ENCODE results near the gene LCN12.

The LCN12 gene

DNA sequence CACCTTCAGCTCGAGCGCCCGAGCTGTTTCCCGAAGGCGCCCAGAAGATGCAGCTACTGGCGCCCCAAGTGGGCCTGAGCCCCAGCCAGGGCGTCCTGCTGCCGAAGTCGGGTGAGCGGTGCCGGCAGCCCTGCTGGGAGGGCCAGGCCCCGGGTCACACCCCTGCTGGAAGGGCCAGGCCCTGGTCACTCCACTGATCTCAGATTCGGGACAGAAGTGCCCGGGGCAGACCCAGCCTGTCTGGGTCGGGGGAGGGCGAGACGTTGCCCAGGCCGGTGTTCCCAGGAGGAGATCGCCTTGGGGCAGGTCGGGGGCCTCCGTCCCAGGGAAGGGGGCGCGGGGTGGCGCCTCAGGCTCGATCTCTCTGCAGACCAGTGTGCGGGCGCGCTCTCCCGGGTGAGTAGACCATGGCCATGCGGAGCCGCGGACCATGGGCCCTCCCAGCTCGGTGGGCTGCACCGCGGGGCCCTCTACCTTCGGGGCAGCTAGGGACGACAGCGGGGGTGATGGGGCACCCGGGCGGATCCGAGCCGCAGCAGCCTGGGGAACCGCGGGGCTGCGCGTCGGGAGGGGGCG is 33.0 kb downstream of the LCN12 start:
- peaks cover 21 to 25% of the 10 kb centered on the region in 2 donors for H3K27me3 ChIP-seq (ENCODE audit: control insufficient read depth in 1 of 2, insufficient read depth in 2 of 2, low read length in 2 of 2)
- no peak overlapping the region for H3K4me3 ChIP-seq (ENCODE audit: low read length in 2 of 2)
- no peak overlapping the region for H3K27ac ChIP-seq (ENCODE audit: low read length)
- H3K9me3 ChIP-seq (ENCODE audit: control insufficient read depth in 2 of 2, low read length in 2 of 2) = no peaks in the 10 kb centered on the region
- H3K36me3 ChIP-seq (ENCODE audit: control insufficient read depth in 2 of 2, insufficient read depth in 2 of 2, low read length in 2 of 2) = no peaks in the 10 kb centered on the region
- no peak overlapping the region for H3K9ac ChIP-seq (ENCODE audit: low read length in 2 of 2)
- no peaks in the 10 kb centered on the region for H3K4me1 ChIP-seq (ENCODE audit: control insufficient read depth, insufficient read depth, low read length)

DNA sequence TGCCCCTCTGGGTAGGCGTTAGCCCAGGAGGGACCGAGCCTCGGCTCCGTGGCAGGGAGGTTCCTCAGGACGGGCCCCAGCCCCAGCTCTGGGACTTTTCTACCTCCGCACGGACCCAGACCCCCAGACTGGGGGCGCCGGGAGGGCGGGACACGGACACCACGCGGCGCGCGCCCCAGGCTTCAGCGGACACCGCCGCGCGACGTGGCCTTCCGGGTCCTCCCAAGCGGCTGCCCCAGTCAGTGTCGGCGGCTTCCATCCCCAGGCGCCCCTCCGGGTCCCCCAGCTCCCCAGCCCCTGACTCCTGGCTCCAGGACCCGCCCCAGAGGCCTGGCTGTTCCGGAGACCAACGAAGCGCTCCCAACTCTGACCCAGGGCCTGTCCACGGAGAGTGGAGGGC is 33.8 kb downstream of the LCN12 start:
- H3K9ac ChIP-seq (ENCODE audit: low read length in 2 of 2) = no peak overlapping the region
- H3K9me3 ChIP-seq (ENCODE audit: control insufficient read depth in 2 of 2, low read length in 2 of 2) = peaks cover 0 to 4% of the 10 kb centered on the region in 2 donors
- peaks cover 17 to 25% of the 10 kb centered on the region in 2 donors for H3K27me3 ChIP-seq (ENCODE audit: control insufficient read depth in 1 of 2, insufficient read depth in 2 of 2, low read length in 2 of 2)
- no peaks in the 10 kb centered on the region for H3K36me3 ChIP-seq (ENCODE audit: control insufficient read depth in 2 of 2, insufficient read depth in 2 of 2, low read length in 2 of 2)
- H3K4me1 ChIP-seq (ENCODE audit: control insufficient read depth, insufficient read depth, low read length) = no peaks in the 10 kb centered on the region
- no peak overlapping the region for H3K4me3 ChIP-seq (ENCODE audit: low read length in 2 of 2)
- H3K27ac ChIP-seq (ENCODE audit: low read length) = no peak overlapping the region

DNA sequence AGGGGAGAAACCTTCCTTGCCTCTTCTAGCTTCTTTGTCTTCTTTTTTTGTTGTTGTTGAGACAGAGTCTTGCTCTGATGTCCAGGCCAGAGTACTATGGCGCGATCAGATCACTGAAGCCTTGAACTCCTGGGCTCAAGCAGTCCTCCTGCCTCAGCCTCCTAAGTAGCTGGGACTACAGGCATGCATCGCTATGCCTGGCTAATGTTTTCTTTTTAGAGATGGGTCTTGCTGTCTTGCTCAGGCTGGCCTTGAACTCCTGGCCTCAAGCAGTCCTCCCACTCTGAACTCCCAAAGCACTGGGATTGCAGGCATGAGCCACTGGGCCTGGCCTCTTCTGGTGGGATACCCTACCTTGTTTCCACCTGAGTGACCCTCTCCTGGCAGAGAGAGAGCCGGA is 36.8 kb downstream of the LCN12 start:
- no peak overlapping the region for H3K9ac ChIP-seq (ENCODE audit: low read length in 2 of 2)
- H3K36me3 ChIP-seq (ENCODE audit: control insufficient read depth in 2 of 2, insufficient read depth in 2 of 2, low read length in 2 of 2) = peaks cover 0 to 2% of the 10 kb centered on the region in 2 donors
- peaks cover 0 to 4% of the 10 kb centered on the region in 2 donors for H3K9me3 ChIP-seq (ENCODE audit: control insufficient read depth in 2 of 2, low read length in 2 of 2)
- H3K4me3 ChIP-seq (ENCODE audit: low read length in 2 of 2) = no peak overlapping the region
- H3K27me3 ChIP-seq (ENCODE audit: control insufficient read depth in 1 of 2, insufficient read depth in 2 of 2, low read length in 2 of 2) = peaks cover 11 to 20% of the 10 kb centered on the region in 2 donors
- H3K4me1 ChIP-seq (ENCODE audit: control insufficient read depth, insufficient read depth, low read length) = peaks cover 15% of the 10 kb centered on the region
- H3K27ac ChIP-seq (ENCODE audit: low read length) = no peak overlapping the region

DNA sequence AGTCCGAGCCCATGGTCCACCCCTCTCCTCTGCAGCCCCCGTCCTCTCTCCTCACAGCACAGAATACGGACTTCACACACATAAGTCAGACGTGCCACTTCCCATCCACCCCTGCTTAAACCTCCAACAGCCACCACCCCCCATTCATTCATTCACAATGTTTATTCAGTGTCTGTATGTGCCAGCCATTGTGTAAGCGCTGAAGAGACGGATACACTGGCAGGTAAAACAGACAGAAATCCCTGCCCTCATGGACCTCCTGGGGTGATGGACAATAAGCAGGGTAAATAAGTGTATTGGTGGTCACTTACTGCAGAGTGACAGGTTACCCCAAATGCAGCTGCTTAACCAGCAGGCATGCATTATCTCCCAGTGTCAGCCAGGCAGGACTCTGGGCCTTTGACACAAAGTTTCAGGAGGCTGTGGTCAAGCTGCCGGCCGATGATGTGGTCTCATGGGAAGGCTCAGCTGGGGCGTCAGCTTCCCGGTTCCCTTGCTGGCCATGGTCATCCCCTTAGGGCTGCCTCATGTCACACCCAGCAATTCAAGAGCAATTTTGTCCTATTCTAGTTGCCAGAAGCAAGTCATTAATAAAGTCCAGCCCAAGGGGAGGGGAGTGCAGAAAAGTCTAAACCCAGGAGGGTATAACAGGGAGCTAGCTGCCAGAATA is 38.3 kb downstream of the LCN12 start:
- H3K27ac ChIP-seq (ENCODE audit: low read length) = no peak overlapping the region
- H3K4me3 ChIP-seq (ENCODE audit: low read length in 2 of 2) = no peak overlapping the region
- no peak overlapping the region for H3K9ac ChIP-seq (ENCODE audit: low read length in 2 of 2)
- peaks cover 24% of the 10 kb centered on the region for H3K4me1 ChIP-seq (ENCODE audit: control insufficient read depth, insufficient read depth, low read length)
- H3K27me3 ChIP-seq (ENCODE audit: control insufficient read depth in 1 of 2, insufficient read depth in 2 of 2, low read length in 2 of 2) = peaks cover 7 to 18% of the 10 kb centered on the region in 2 donors
- peaks cover 0 to 2% of the 10 kb centered on the region in 2 donors for H3K36me3 ChIP-seq (ENCODE audit: control insufficient read depth in 2 of 2, insufficient read depth in 2 of 2, low read length in 2 of 2)
- peaks cover 0 to 4% of the 10 kb centered on the region in 2 donors for H3K9me3 ChIP-seq (ENCODE audit: control insufficient read depth in 2 of 2, low read length in 2 of 2)

DNA sequence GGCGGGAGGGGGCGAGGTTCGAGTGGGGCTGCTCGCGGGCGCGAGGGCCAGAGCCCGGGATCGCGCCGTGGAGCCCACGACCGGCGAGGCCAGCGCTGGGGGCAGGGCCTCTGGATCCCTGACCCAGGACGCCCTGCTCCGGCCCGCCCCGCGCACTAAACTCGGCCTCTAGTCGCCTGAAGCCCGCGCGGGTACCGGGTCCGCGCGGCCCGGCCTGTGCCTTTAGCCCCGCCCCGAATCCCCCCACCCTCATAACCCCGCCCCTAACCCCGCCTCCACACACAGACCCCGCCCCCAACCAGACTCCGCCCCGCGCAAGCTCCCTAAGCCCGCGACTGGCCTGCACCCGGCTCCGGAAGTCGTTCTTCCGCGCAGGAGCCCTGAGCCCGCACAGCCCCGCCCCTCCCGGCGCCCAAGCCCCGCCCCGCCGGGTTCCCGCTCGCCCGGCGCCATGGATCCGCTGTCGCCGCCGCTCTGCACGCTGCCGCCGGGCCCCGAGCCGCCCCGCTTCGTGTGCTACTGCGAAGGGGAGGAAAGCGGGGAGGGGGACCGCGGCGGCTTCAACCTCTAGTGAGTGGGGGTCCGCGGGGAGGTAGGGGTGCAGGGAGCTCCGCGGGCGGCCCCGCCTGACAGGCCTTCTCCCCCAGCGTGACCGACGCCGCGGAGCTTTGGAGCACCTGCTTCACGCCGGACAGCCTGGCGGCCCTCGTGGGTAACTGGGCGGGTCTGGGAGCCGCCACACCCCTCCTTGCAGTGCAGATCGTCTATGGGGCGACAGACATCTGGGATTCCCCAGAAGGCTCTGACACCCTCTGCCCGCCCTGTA is 40.1 kb downstream of the LCN12 start, which contains the start of gene PAXX:
Gene PAXX, plus strand, starts transcription at position 430 of the 826 bp plus-strand sequence. Its CDS starts 22 bp downstream, at position 452.
- Histone ChIP-seq H3K27me3 (ENCODE audit: control insufficient read depth in 1 of 2, insufficient read depth in 2 of 2, low read length in 2 of 2) (peaks cover 9 to 24% of the 10 kb centered on the region in 2 donors), H3K9ac (ENCODE audit: low read length in 2 of 2) (peak within 1 kb of the TSS; percentile 54 to 69), H3K36me3 (ENCODE audit: control insufficient read depth in 2 of 2, insufficient read depth in 2 of 2, low read length in 2 of 2) (peaks cover 0 to 2% of the 10 kb centered on the region in 2 donors), H3K4me3 (ENCODE audit: low read length in 2 of 2) (peak within 1 kb of the TSS; percentile 84 to 85), H3K9me3 (ENCODE audit: control insufficient read depth in 2 of 2, low read length in 2 of 2) (peaks cover 0 to 4% of the 10 kb centered on the region in 2 donors), H3K4me1 (ENCODE audit: control insufficient read depth, insufficient read depth, low read length) (peaks cover 37% of the 10 kb centered on the region), H3K27ac (ENCODE audit: low read length) (no peak within 1 kb of the TSS)

DNA sequence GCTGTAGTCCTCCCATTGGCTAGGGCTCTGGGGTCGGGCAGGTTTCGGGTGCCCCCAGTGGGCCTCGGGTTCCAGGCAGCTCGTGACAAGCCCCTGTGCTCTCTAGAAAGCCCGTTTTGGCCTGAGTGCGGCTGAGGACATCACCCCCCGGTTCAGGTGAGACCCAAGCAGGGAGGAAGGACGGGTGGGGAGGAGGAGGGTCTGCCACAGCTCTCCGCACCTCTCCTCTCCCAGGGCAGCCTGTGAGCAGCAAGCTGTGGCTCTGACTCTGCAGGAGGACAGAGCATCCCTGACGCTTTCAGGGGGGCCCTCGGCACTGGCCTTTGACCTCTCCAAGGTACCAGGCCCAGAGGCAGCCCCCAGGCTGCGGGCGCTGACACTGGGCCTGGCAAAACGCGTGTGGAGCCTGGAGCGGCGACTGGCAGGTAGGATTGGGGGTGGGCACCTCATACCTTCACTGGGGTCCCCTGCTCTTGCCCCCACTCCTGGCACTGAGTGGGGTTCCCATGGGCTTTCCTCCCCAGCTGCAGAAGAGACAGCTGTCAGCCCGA is 40.8 kb downstream of the LCN12 start:
- Histone ChIP-seq H3K27me3 (ENCODE audit: control insufficient read depth in 1 of 2, insufficient read depth in 2 of 2, low read length in 2 of 2) (peaks cover 9 to 28% of the 10 kb centered on the region in 2 donors), H3K9ac (ENCODE audit: low read length in 2 of 2) (peak overlapping the region; percentile 54 to 69), H3K4me1 (ENCODE audit: control insufficient read depth, insufficient read depth, low read length) (peaks cover 41% of the 10 kb centered on the region), H3K9me3 (ENCODE audit: control insufficient read depth in 2 of 2, low read length in 2 of 2) (peaks cover 0 to 4% of the 10 kb centered on the region in 2 donors), H3K27ac (ENCODE audit: low read length) (no peak overlapping the region), H3K4me3 (ENCODE audit: low read length in 2 of 2) (peak overlapping the region; percentile 84 to 85), H3K36me3 (ENCODE audit: control insufficient read depth in 2 of 2, insufficient read depth in 2 of 2, low read length in 2 of 2) (peaks cover 0 to 2% of the 10 kb centered on the region in 2 donors)

DNA sequence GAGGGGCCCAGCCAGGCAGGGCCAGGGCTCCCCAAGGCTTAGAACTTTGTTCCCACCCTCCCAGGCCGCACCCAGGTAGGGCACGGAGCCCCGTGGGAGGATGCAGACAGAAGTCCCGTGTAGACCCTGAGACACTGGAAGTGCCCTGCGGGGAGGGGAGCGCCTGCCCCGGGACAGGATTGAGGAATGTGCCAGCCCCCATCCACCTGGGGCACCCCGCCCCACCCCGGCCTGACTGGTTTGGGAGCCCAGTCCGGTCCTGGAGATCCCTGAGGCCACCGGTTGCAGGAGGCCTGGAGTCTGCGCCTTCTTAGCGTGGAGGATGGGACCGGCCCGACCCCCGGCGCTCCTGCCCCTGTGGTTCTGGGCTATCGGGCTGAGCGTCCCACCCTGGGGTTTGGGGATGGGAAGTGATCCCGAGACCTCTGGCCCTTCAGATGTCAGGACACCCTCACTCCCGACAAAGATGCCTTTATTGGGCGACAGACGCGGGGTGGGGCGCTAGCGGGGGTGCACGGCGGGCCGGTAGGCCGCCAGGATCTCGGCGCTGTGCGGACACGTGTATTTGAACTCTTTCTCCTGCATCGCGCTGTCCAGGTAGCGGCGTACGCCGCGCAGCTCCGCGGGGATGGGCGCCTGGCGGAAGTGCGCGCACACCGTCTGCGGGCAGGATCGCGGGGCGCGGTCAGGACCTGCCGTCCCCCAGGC is 42.3 kb downstream of the LCN12 start:
- peaks cover 0 to 2% of the 10 kb centered on the region in 2 donors for H3K36me3 ChIP-seq (ENCODE audit: control insufficient read depth in 2 of 2, insufficient read depth in 2 of 2, low read length in 2 of 2)
- H3K27me3 ChIP-seq (ENCODE audit: control insufficient read depth in 1 of 2, insufficient read depth in 2 of 2, low read length in 2 of 2) = peaks cover 11 to 34% of the 10 kb centered on the region in 2 donors
- peaks cover 0 to 4% of the 10 kb centered on the region in 2 donors for H3K9me3 ChIP-seq (ENCODE audit: control insufficient read depth in 2 of 2, low read length in 2 of 2)
- no peak overlapping the region for H3K4me3 ChIP-seq (ENCODE audit: low read length in 2 of 2)
- H3K9ac ChIP-seq (ENCODE audit: low read length in 2 of 2) = no peak overlapping the region
- no peak overlapping the region for H3K27ac ChIP-seq (ENCODE audit: low read length)
- H3K4me1 ChIP-seq (ENCODE audit: control insufficient read depth, insufficient read depth, low read length) = peaks cover 41% of the 10 kb centered on the region

DNA sequence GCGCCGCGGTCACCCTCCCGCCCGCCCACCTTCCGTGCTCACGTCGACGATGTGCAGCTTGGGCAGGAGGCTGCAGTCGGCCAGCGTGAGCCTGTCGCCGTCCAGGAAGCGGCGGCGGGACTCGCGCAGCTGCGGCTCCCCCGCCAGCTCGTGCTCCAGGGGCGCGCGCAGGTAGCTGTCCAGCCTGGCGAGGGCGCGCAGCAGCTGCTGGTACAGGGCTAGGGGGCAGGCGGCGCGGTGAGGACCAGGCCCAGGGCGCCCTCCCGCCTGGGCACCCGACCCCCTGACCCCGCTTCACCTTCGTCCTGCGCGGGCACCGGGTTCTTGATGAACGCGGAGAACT is 42.8 kb downstream of the LCN12 start:
- H3K36me3 ChIP-seq (ENCODE audit: control insufficient read depth in 2 of 2, insufficient read depth in 2 of 2, low read length in 2 of 2) = peaks cover 0 to 2% of the 10 kb centered on the region in 2 donors
- no peak overlapping the region for H3K9ac ChIP-seq (ENCODE audit: low read length in 2 of 2)
- peaks cover 11 to 34% of the 10 kb centered on the region in 2 donors for H3K27me3 ChIP-seq (ENCODE audit: control insufficient read depth in 1 of 2, insufficient read depth in 2 of 2, low read length in 2 of 2)
- peaks cover 41% of the 10 kb centered on the region for H3K4me1 ChIP-seq (ENCODE audit: control insufficient read depth, insufficient read depth, low read length)
- H3K9me3 ChIP-seq (ENCODE audit: control insufficient read depth in 2 of 2, low read length in 2 of 2) = peaks cover 0 to 4% of the 10 kb centered on the region in 2 donors
- H3K4me3 ChIP-seq (ENCODE audit: low read length in 2 of 2) = no peak overlapping the region
- H3K27ac ChIP-seq (ENCODE audit: low read length) = no peak overlapping the region

DNA sequence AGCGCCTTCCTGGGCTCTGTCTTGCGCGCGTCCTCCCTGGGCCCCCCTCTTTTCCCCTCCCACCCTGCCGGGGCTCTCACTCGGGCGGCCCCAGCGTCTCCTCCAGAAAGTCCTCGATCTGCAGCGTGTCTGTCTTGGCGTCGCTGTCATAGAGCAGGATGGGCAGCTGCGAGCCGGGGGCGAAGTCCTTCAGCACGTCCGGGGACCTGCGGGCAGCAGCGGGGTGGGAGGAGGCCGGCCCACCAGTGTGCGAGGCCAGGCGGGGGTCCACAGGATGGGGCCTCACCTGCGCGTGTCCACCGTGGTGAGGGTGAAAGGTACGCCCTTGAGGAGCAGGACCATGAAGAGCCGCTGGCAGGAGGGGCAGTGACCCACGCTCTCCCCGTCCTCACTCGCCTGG is 43.3 kb downstream of the LCN12 start:
- Histone ChIP-seq H3K27ac (ENCODE audit: low read length) (no peak overlapping the region), H3K36me3 (ENCODE audit: control insufficient read depth in 2 of 2, insufficient read depth in 2 of 2, low read length in 2 of 2) (peaks cover 0 to 2% of the 10 kb centered on the region in 2 donors), H3K27me3 (ENCODE audit: control insufficient read depth in 1 of 2, insufficient read depth in 2 of 2, low read length in 2 of 2) (peaks cover 11 to 34% of the 10 kb centered on the region in 2 donors), H3K4me3 (ENCODE audit: low read length in 2 of 2) (no peak overlapping the region), H3K4me1 (ENCODE audit: control insufficient read depth, insufficient read depth, low read length) (peaks cover 41% of the 10 kb centered on the region), H3K9me3 (ENCODE audit: control insufficient read depth in 2 of 2, low read length in 2 of 2) (peaks cover 0 to 4% of the 10 kb centered on the region in 2 donors), H3K9ac (ENCODE audit: low read length in 2 of 2) (no peak overlapping the region)

GRCh38 chr9:136995772-136996311 is 43.8 kb downstream of the LCN12 start:
- Histone ChIP-seq H3K4me3 (ENCODE audit: low read length in 2 of 2) (no peak overlapping the region), H3K36me3 (ENCODE audit: control insufficient read depth in 2 of 2, insufficient read depth in 2 of 2, low read length in 2 of 2) (peaks cover 0 to 2% of the 10 kb centered on the region in 2 donors), H3K4me1 (ENCODE audit: control insufficient read depth, insufficient read depth, low read length) (peaks cover 41% of the 10 kb centered on the region), H3K9ac (ENCODE audit: low read length in 2 of 2) (no peak overlapping the region), H3K27ac (ENCODE audit: low read length) (no peak overlapping the region), H3K9me3 (ENCODE audit: control insufficient read depth in 2 of 2, low read length in 2 of 2) (no peaks in the 10 kb centered on the region), H3K27me3 (ENCODE audit: control insufficient read depth in 1 of 2, insufficient read depth in 2 of 2, low read length in 2 of 2) (peaks cover 11 to 34% of the 10 kb centered on the region in 2 donors)

Measured in stomach smooth muscle (tissue), 2 donors.